Smooth muscle cell (in vitro differentiated cells): ENCODE results near the gene RPLP1. TPM values are rescaled to one million over a fixed set of nuclear protein-coding genes. Genes with fewer than 3 reads are reported as not detected.

Source experiments
- DNase-seq: peaks from one replicate; lab custom pipeline; 2025; ENCODE audit not compliant: unreplicated experiment; lab: John Stamatoyannopoulos, UW
- H2AFZ ChIP-seq: fragments of 200-600 bp; sonication (generic); 2 replicates; pipeline ENCODE4 v1.6.0; 2016; ENCODE audit warnings: antibody characterized with exemption, low read depth, mild to moderate bottlenecking
- H3F3A ChIP-seq: fragments of 200-600 bp; sonication (generic); 2 replicates; pipeline ENCODE4 v1.6.0; 2017; ENCODE audit warnings: antibody characterized with exemption, low read depth
- H3K27ac ChIP-seq: fragments of 200-600 bp; sonication (generic); 2 replicates; pipeline ENCODE4 v1.5.1; 2016; ENCODE audit warnings: low read depth, mild to moderate bottlenecking
- H3K27me3 ChIP-seq: fragments of 200-600 bp; sonication (generic); 2 replicates; pipeline ENCODE4 v1.6.1; 2016; ENCODE audit warnings: low read depth, mild to moderate bottlenecking
- H3K36me3 ChIP-seq: fragments of 200-600 bp; sonication (generic); 2 replicates; pipeline ENCODE4 v1.5.1; 2016; ENCODE audit warnings: low read depth
- H3K4me1 ChIP-seq: fragments of 200-600 bp; sonication (generic); 2 replicates; pipeline ENCODE4 v1.5.1; 2016; ENCODE audit warnings: low read depth
- H3K4me2 ChIP-seq: fragments of 200-600 bp; sonication (generic); 2 replicates; pipeline ENCODE4 v1.6.0; 2016; ENCODE audit warnings: mild to moderate bottlenecking
- H3K4me3 ChIP-seq: fragments of 200-600 bp; sonication (generic); 2 replicates; pipeline ENCODE4 v1.5.1; 2016; ENCODE audit warnings: mild to moderate bottlenecking
- H3K79me2 ChIP-seq: fragments of 200-600 bp; sonication (generic); 2 replicates; pipeline ENCODE4 v1.6.0; 2016; ENCODE audit warnings: low read depth, mild to moderate bottlenecking
- H3K9ac ChIP-seq: fragments of 200-600 bp; sonication (generic); 2 replicates; pipeline ENCODE4 v1.6.0; 2016; ENCODE audit warnings: low read depth
- H3K9me3 ChIP-seq: fragments of 200-600 bp; sonication (generic); replicated peaks from 2 replicates; pipeline ENCODE4 v1.5.1; 2016; ENCODE audit warnings: low read depth
- H4K20me1 ChIP-seq: fragments of 200-600 bp; sonication (generic); 2 replicates; pipeline ENCODE4 v1.6.0; 2016; ENCODE audit warnings: low read depth
- WGBS: methylation state at CpG from one replicate; pipeline ENCODE4 v1.1.7; 2016; ENCODE audit warnings: low lambda C conversion rate; 5-methylcytosine and 5-hydroxymethylcytosine counted together
- polyA plus RNA-seq: library from polyadenylated mRNA; unstranded; fragments of >200 nt; fragmentation: Nextera tagmentation; extraction: Ambion mirVana; gene quantifications from 2 replicates; pipeline ENCODE4 v1.2.1, GENCODE V29; 2016
- total RNA-seq: library from RNA; depleted of rRNA; stranded (reverse); fragments of >200 nt; gene quantifications from 2 replicates; pipeline ENCODE4 v1.2.3, GENCODE V29; 2014
- TF ChIP-seq, protein P1 (sequence below): fragments of 200-600 bp; sonication (generic); IDR thresholded peaks from 2 replicates; pipeline ENCODE4 v1.5.1; 2017; ENCODE audit warnings: borderline replicate concordance, mild to moderate bottlenecking, antibody characterized with exemption; ENCODE audit not compliant: insufficient read depth, poor library complexity, severe bottlenecking

Gene RPLP1
- total and polyA plus RNA-seq, 2 experiments from 2014 or later, result 375 to 1,155 TPM

DNA sequence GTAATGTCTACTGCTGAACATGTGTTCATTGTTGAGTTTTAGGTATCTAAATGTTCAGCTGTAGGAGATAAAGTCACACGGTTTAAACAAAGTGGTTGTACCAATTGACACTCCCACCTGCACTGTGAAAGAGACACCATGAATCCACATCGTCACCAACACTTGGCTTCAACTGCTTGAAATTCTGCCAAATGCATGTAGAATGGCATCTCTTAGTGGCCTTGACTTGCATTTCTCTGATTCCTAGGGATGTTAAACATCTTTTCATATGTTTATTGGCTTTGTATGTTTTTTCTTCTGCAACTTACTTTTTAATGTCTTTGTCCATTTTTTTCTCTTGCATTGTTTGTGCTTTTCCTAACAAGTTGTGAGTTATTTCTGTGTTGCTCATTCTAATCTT, 43.4 kb downstream of the RPLP1 start:
- H3K79me2 ChIP-seq, result no peaks in the 10 kb centered on the region
- peaks cover 6% of the 10 kb centered on the region for H3K4me1 ChIP-seq
- H2AFZ ChIP-seq, result no peak overlapping the region
- no peaks in the 10 kb centered on the region for H3F3A ChIP-seq
- TF ChIP-seq, protein P1, sequence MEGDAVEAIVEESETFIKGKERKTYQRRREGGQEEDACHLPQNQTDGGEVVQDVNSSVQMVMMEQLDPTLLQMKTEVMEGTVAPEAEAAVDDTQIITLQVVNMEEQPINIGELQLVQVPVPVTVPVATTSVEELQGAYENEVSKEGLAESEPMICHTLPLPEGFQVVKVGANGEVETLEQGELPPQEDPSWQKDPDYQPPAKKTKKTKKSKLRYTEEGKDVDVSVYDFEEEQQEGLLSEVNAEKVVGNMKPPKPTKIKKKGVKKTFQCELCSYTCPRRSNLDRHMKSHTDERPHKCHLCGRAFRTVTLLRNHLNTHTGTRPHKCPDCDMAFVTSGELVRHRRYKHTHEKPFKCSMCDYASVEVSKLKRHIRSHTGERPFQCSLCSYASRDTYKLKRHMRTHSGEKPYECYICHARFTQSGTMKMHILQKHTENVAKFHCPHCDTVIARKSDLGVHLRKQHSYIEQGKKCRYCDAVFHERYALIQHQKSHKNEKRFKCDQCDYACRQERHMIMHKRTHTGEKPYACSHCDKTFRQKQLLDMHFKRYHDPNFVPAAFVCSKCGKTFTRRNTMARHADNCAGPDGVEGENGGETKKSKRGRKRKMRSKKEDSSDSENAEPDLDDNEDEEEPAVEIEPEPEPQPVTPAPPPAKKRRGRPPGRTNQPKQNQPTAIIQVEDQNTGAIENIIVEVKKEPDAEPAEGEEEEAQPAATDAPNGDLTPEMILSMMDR, result no peak
- no peaks in the 10 kb centered on the region for H3K36me3 ChIP-seq
- H3K4me3 ChIP-seq, result no peak overlapping the region
- no peak for DNase-seq
- no peak overlapping the region for H3K4me2 ChIP-seq
- H3K9me3 ChIP-seq, result no peaks in the 10 kb centered on the region
- no peaks in the 10 kb centered on the region for H3K27me3 ChIP-seq
- no peak overlapping the region for H3K27ac ChIP-seq
- WGBS, result 83% methylated on average over 2 of the region's 2 CpGs
- H3K9ac ChIP-seq, result no peak overlapping the region
- H4K20me1 ChIP-seq, result no peaks in the 10 kb centered on the region

DNA sequence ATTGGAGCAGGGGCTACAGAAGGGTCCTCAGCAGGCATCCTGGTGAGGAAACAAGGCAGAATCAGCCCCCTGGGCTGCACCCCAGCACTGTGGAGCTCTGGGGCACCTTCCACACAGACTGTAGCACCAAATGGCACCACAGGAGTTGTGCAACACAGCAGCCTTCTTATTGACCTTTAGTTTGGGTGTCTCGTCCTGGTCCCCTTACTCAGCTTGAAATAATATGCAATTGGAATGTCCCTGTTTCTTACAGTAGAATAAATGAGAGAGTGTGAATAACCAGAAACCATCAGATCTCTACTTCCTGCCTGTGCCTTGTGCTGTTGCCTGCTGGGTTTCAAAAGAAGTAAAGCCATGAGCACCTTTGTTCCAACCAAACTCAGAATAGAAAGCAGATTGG, 44.5 kb downstream of the RPLP1 start:
- no peaks in the 10 kb centered on the region for H3K36me3 ChIP-seq
- no peaks in the 10 kb centered on the region for H4K20me1 ChIP-seq
- WGBS, result 89% methylated on average over 1 of the region's 1 CpG
- no peak overlapping the region for H2AFZ ChIP-seq
- H3F3A ChIP-seq, result no peaks in the 10 kb centered on the region
- no peaks in the 10 kb centered on the region for H3K9me3 ChIP-seq
- TF ChIP-seq, protein P1, result no peak
- H3K79me2 ChIP-seq, result no peaks in the 10 kb centered on the region
- no peak overlapping the region for H3K4me2 ChIP-seq
- no peak overlapping the region for H3K9ac ChIP-seq
- no peak overlapping the region for H3K4me3 ChIP-seq
- no peak for DNase-seq
- H3K4me1 ChIP-seq, result peaks cover 6% of the 10 kb centered on the region
- no peak overlapping the region for H3K27ac ChIP-seq
- H3K27me3 ChIP-seq, result no peaks in the 10 kb centered on the region

DNA sequence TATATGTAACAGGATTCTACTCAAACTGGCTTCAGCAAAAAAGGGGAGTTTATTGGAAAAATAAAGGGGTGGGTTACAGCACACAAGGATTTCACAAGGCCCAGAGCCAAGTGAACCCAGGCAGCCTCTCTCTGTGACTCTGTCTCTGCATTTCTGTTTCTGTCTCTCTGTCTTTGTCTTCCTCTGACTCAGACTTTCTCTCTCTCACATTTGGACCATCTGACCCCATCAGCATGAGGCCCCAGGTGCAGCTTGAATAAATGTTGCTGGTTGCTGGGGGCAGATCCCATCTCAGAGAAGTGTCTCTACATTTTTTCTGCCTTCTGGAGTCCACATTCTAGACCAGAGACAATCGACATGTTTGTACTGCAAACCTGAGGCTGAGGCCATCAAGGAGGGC, 45.0 kb downstream of the RPLP1 start:
- TF ChIP-seq, protein P1, result no peak
- H3K36me3 ChIP-seq, result no peaks in the 10 kb centered on the region
- peaks cover 6% of the 10 kb centered on the region for H3K4me1 ChIP-seq
- WGBS, result 82% methylated on average over 1 of the region's 1 CpG
- H2AFZ ChIP-seq, result no peak overlapping the region
- no peak overlapping the region for H3K4me2 ChIP-seq
- no peaks in the 10 kb centered on the region for H4K20me1 ChIP-seq
- no peaks in the 10 kb centered on the region for H3K27me3 ChIP-seq
- no peaks in the 10 kb centered on the region for H3K79me2 ChIP-seq
- DNase-seq, result no peak
- no peak overlapping the region for H3K4me3 ChIP-seq
- H3K9ac ChIP-seq, result no peak overlapping the region
- no peaks in the 10 kb centered on the region for H3K9me3 ChIP-seq
- H3K27ac ChIP-seq, result no peak overlapping the region
- H3F3A ChIP-seq, result no peaks in the 10 kb centered on the region

DNA sequence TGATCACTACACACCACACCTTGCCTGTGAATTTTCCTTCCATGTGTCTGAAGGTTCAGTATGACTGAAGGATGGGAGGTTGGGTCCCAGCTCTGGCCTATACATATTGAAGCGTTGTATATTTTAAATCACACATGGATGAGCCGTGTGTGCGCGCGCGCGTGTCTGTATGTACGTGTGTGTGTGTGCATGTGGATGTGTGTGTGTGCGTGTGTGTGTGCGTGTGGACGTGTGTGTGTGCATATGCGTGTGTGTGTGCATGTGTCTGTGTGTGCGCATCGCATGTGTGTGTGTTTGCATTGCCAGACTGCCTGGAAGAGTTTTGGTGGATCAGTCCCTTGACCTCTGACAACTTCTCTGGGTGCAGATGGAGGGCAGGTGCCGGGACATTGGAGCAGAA, 45.7 kb downstream of the RPLP1 start:
- Histone ChIP-seq H3K4me1 (peaks cover 6% of the 10 kb centered on the region), H3K27me3 (no peaks in the 10 kb centered on the region), H3K4me2 (no peak overlapping the region), H3K36me3 (no peaks in the 10 kb centered on the region), H3K4me3 (no peak overlapping the region), H3K9me3 (no peaks in the 10 kb centered on the region), H4K20me1 (no peaks in the 10 kb centered on the region), H2AFZ (no peak overlapping the region), H3F3A (no peaks in the 10 kb centered on the region), H3K79me2 (no peaks in the 10 kb centered on the region), H3K27ac (no peak overlapping the region), H3K9ac (no peak overlapping the region)
- TF ChIP-seq, protein P1, result no peak
- no peak for DNase-seq
- 90% methylated on average over 15 of the region's 15 CpGs for WGBS
